Adrenal gland (tissue), 5 donors: Measurements from ENCODE around the gene DCXR.

ENCODE experiments used
- POLR2A ChIP-seq, 2 donors: fragments of 450-650 bp; IDR thresholded peaks; one replicate each; pipeline ENCODE4 v1.6.1; 2017; ENCODE audit warnings: antibody characterized with exemption in 2 of 2, mild to moderate bottlenecking in 2 of 2, moderate library complexity in 1 of 2
- TF ChIP-seq, protein P1 (sequence below), 6 experiments: fragments of 450-650 bp in 4 of 6; fragments of 200-600 bp in 2 of 6; sonication (generic) in 1 of 6; IDR thresholded peaks; 1 replicate in 5 of 6; 2 replicates in 1 of 6; pipeline versions ENCODE4 v1.5.1 to v1.8.0; 2016 to 2021; ENCODE audit warnings: antibody characterized with exemption in 6 of 6, mild to moderate bottlenecking in 2 of 6, moderate library complexity in 1 of 6
- donor health status: DM: no; HTN: no; CAD: no.

DNA sequence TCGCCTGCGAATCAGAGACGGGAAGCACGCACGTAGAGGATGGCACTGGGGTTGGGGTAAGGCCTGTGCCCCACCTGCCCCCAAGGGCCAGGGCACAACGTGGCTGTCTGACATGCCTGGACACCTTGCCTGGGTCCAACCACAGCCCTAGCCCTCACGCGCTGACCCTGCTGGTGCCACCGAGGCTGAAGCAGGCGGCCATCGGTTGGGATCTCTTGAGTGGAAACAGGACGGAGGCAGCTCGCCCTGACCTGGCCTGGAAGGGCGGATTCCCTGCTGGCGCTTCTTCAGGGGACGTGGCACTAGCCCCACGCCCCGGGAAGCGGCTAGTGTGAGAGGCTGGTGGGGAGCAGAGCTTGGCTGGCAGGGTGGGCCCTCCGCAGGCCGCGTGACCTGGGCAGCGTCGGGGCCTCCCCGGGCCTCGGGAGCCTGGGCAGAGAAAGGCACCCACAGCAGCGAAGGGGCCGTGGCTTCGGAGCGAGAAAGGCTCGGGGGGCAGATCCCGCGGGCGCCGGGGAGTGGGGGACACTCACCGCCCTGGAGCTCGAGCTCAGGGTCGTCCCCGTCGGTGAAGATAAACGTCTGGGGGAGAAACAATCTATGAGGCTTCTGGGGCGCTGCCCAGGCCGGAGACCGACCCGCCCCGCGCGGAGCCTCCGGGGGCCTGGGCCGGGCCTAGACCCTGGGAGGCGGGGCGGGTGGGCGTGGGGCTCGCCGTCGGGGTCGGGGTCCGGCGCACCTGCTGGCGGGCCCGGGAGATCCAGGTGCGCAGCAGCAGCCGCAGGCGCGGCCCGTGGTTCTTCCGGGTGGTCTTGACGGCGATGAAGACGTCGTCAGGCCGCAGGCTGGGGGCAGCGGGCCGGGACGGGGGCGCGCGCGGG, 13.5 kb upstream of the DCXR start:
- TF ChIP-seq, protein P1, sequence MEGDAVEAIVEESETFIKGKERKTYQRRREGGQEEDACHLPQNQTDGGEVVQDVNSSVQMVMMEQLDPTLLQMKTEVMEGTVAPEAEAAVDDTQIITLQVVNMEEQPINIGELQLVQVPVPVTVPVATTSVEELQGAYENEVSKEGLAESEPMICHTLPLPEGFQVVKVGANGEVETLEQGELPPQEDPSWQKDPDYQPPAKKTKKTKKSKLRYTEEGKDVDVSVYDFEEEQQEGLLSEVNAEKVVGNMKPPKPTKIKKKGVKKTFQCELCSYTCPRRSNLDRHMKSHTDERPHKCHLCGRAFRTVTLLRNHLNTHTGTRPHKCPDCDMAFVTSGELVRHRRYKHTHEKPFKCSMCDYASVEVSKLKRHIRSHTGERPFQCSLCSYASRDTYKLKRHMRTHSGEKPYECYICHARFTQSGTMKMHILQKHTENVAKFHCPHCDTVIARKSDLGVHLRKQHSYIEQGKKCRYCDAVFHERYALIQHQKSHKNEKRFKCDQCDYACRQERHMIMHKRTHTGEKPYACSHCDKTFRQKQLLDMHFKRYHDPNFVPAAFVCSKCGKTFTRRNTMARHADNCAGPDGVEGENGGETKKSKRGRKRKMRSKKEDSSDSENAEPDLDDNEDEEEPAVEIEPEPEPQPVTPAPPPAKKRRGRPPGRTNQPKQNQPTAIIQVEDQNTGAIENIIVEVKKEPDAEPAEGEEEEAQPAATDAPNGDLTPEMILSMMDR (IDR thresholded peaks at IDR 0.05) = no peak
- TF ChIP-seq POLR2A (IDR thresholded peaks at IDR 0.05) = no peak
